Stimulated activated naive CD4-positive, alpha-beta T cell treated with Interleukin-2 at 50 U/mL for 16 hours (primary cell): ENCODE results near the gene CRYBB2.
"Not testable (repeated sequence)": the region's sequence is repeated elsewhere in the genome, so short reads cannot be mapped to it uniquely, and the experiment has no call there.

Source experiments
- DNase-seq: peaks from one replicate; lab custom pipeline; 2025; lab: John Stamatoyannopoulos, UW

The CRYBB2 gene

DNA sequence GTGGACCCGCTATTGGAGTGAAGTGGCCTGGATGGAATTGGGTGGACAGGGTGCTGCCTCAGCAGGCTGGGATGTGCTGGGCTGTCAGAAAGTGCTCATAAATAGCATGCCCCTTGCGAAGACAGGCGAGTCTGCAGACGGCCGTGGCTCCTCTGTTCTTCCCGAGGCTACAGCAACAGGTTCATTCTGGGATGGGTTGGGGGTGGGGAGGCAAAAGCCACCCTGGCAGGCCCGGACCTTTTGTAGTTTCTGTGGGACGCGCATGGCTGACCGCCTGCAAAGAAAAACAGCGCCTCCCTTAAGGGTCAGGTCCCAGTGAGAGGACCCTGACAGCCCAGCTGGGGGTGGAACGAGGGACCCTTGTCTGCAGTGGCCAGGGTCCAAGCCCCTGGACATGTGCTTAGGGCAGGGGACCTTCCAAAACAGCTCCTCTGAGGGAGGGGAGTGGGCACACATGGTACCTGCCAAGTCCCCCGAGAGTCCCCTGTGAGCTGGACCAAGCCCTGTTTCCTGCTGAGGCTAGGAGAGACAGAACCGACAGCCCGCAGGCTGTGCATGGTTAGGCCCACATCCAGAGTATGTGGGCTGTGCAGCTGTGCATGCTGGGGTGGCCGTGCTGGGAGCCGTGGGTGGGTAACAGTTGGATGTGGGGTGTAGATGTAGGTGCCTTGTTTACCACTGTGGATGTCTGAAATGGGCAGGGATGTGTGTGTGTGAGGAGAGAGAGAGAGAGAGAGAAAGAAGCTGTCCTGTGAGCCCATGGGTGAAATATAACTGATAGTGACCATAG is 19.5 kb upstream of the CRYBB2 start, which contains the start of gene CRYBB3:
TSS of gene CRYBB3 (plus strand) at position 128 of the 790 bp plus-strand sequence. CDS start 1,539 bp downstream, outside the sequence.
- DNase-seq, result no peak

DNA sequence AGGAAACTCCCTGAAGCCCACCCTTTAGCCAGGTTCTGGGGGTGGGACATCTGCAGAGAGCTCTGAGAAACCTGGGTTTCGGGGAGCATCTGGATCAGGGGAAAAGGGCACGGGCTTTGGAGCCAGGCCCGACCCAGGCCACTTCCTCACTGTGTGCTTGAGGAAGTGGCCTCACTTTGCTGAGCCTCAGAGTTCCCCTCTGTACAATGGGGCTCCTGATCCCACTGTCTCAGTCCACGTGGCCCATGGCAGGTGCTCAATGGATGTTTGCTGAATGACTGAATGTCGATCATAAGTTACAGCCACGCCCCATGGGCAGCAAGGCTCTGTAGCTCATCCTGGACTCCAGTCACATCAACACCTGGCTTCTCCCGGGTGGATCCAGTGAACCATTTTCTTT is 18.5 kb upstream of the CRYBB2 start:
- no peak for DNase-seq

DNA sequence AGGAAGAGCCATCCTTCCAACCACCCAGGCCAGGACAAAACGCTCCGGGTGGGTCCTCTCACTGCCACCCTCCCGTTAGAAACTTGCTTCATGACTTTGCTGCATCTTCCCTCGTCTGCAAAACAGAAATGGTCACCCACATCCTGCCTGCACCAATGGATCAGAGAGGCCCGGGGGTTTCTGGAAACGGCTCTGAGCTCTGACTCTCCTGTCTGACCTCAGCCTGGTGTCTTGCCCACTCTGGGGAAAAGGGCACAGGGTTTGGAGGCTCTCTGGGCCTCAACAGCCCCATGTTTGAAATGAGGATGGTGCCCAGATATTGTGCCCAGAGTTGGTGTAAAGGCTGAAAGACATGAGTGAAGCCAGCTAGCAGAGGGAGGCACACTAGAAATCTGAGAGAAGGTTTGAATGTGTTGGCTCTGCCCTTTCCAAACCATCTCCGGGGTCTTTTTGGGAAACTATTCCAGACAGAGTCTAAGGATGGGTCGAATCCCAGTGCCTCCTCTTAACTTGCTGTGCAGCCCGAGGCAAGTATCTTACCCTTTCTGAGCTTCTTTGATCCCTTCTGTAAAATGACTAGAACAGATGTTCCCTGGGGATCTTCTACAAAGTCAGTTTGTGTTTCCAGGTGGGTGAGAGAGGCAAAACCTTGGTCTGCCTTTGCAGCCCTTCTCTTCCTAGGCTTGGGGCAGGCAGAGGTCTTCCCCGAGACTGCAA is 17.7 kb upstream of the CRYBB2 start:
- no peak for DNase-seq

DNA sequence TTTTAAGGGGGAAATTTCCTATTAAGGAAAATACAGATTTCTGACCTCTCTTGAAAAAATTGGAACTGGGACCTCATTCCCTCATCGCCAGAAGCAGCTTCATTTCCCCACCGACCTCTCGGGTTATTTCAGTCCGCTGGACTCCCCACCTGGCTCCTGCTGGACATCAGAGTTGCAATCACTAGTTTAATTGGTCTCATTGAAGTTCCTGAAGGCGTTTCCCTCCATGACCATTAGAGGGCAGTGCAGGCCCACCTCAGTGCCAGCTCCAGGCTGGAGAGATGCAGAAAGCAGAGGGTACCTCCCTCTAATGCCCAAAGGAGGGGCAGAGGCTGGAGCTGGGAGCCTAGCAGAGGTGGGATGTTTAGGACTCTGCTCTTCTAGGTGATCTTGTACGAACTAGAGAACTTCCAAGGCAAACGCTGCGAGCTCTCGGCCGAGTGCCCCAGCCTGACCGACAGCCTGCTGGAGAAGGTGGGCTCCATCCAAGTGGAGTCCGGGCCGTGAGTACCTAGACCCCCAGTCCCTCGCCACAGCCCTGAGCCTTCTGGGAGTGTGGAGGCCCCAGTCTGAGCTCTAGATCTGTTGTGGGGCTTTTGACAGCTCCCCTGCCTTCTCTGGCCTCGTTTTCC is 17.0 kb upstream of the CRYBB2 start:
- DNase-seq, result no peak

DNA sequence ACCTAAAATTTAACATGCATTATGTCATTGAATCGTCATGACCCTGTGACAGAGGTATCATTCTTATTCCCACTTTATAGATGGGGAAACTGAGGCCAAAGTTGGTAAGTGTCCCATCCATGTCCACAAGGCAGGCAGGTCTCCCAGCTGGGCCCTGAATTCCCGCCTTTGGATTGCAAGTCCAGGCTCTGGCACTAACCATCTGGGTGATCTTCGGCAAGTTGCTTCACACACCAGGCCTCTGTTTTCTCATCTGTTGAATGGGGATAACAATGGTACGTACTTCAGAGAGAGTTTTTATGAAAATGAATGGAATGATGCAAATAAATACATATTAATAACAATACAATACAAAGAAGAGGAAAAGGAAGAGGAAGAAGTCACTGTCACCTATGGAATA is 16.4 kb upstream of the CRYBB2 start:
- no peak for DNase-seq

DNA sequence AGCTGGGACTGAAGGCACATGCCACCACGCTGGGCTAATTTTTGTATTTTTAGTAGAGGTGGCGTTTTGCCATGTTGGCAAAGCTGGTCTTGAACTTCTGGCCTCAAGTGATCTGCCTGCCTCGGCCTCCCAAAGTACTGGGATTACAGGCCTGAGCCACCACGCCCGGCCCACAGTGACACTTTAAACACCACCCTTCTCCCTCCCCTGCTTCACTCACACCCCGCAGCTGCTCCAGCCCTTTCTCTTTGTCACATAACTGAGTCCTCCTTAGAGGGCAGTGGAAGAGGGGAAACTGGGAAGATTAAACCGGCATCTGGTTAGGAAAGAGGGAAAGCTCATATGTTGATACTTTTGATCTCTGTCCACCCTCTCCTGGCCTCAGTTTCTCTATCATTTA is 14.9 kb upstream of the CRYBB2 start:
- not testable (repeated sequence) for DNase-seq

DNA sequence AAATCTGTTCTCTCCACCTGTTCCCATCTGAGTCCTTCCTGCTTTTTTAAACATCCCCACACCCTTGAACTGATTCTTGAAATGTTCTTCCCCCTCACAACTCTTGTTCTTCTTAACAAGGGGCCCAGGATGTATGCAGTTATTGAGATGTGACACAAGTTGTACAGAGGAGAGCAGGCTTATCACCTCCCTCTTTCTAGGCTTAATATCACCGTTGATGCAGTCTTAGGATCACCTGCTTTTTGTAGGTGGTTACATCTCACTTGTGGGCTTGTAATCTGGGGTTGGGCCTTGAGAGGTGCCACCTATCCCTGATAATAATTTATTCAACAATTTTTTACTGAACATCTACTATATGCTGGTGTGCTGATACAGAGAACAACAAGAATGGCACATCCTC is 13.6 kb upstream of the CRYBB2 start:
- no peak for DNase-seq

DNA sequence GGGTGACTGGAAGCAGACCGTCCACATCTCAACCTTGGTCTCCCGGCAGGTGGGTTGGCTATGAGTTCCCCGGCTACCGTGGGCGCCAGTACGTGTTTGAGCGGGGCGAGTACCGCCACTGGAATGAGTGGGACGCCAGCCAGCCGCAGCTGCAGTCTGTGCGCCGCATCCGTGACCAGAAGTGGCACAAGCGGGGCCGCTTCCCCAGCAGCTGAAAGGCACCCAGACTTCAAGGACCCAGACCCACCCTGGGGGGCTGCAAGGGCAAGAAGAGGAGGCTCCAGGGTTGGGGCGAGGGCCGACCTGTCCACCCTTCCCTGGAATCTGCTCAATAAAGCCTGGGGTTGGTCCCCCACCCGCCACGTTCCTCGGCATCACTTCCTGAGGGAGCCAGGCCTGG is 12.4 kb upstream of the CRYBB2 start:
- no peak for DNase-seq

DNA sequence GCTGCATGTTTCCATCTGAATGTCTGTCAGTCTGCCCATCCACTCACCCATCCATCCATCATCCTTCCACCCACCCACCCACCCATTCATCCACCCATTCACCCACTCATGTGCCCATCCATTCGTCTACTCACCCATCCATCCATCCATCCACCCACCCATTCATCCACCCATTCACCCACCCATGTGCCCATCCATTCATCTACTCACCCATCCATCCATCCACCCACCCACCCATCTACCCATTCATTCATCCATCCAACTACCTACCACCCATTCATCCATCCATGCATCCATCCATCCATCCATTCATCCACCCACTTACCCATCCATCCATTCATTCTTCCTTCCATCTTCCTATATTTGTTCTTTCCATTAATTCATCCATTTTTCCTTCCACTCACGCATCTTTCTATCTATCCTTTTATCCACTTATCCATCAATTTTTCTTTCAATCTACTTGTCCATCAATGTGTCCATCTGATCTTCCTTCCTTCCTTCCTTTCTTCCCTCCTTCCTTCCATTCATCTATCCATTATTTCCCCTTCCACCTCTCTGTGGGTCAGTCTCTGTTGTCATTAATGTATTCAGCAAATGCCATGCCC is 11.8 kb upstream of the CRYBB2 start:
- no peak for DNase-seq

DNA sequence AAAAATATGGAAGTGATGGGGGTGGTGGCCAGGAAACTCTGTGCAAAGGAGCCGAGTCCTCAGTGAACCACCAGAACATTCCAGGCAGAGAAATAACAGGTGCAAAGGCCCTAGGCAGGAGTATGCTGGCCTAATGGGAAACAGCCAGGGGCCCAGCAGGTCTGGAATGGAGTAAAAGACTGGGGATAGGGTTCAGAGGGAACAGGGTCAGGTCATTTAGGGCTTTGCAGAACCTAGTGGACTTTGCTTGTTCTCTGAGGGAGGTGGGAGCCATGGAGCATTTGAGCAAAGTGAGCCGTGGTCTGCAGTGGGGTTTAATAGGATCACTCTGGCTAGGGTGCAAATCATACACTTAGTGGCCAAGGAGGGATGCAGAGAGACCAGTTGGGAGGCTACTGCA is 11.1 kb upstream of the CRYBB2 start:
- no peak for DNase-seq

DNA sequence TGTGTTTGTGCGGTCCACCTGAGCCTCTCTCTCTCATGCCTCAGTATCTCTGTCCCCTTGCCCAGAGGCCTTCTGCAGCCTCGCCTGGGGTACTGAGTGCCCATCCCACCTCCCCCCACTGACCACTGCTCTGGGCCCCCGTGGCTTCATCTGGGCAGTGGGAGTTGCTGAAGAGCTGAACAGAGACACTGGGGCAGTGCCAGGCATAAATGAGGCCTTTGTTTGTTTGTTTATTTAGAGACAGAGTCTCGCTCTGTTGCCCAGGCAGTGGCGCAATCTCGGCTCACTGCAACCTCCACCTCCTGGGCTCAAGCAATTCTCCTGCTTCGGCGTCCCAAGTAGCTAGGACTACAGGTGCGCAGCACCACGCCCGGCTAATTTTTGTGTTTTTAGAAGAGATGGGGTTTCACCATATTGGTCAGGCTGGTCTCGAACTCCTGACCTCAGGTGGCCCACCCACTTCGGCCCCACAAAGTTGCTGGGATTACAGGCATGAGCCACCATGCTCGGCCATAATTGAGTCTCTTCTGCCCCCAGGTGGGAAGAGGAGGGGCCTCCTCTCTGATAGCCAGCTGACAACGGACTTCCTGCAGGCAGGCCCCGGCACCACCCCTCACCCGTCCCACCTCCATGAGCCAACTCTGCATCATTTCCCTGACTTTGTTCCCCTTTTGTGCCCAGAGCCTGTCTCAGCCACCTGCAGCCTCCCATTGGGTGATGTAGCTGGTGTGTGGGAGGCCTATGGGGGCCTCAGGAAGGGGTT is 10.5 kb upstream of the CRYBB2 start:
- no peak for DNase-seq

DNA sequence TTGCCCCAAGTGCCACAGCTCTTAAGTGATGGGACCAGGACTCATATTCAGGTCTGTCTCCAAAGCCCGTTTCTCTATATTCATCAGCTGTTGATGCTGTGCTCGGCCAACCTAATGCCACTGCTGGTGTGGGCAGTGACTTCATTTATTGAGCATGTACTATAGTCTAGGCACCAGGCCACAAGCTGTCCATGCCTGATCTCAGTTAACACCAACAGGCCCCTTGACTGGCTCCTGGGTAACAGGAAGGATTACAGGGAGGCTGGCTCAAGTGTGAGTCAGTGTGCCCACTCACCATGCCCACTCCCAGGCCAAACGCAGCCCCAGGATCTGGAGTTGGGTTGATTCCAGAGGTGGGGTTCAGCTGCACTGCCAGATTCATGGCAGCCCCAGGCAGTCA is 8.6 kb upstream of the CRYBB2 start:
- DNase-seq, result no peak

DNA sequence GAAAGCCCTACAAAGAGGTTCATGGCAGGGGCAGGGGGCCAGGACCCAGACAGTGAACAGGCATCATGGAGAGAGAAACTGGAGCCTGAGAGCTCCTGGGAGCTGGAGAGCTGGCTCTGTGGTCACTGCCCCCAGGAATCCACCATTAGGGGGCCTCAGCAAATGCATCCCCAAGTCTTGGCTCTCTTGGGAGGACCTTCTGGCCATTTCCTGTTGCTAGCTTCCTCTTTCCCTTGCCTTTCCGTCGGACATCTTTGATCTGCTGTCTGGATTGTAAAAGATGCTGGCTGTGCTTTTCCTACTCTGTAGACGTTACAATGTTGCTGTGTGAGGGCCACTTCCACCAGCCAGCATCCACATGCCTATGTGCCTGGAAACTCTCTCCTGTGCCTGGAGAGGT is 7.1 kb upstream of the CRYBB2 start:
- no peak for DNase-seq

DNA sequence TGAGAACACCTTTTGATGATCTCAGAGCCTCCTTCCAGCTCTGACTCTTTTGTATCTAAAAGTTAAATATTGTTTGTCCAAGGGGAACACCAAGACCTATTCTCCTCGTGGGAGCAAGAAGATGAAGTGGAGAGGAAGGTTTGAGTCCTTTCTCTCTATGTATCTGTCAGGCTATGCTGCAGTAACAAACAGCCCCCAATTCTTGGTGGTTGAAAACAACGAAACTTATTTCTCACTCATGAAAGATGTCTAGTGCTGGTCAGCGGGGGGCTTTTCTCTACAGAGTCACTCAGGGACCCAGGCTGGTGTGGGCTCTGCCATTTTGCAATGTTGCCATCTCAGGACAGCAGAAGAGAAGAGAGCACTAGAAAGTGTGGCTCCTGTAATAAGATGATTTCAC is 6.2 kb upstream of the CRYBB2 start:
- no peak for DNase-seq

DNA sequence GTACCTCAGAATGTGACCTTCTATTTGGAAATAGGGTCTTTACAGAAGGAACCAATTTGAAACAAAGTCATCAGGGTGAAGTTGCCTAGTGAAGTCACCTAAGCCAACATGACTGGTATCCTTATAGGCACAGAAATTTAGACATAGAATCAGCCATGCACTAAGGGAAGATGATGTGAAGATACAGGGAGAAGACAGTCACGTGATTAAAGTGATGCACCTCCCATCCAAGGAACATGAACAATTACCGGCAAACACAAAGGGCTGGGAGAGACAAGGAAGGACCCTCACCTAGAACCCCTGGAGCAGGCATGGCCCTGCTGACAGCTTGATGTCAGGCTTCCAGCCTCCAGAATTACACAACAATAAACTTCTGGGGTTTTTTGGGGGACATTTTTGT is 3.2 kb upstream of the CRYBB2 start:
- DNase-seq, result no peak

DNA sequence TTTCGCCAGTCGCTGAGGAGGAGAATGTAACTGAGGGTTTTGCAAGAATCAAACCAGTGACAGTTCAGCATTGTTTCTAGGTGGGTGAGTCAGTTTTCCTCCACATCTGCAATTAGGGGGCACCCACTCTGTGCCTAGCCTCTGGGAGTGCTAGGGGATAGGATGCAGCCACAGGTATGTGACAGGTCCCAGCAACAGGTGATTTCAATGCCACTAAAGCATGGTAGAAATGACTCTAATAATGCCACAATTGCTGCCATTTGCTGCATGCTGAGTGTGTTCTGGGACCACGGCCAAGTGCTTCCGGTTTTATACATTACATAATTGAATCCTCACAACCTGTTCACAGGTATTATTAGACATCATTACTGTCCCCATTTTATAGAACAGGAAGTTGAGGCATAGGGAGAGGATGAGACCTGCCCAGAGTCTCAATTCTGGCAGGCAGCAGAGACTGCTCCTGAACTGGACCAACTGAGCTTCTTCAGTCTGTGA is 556 bp downstream of the CRYBB2 start:
- no peak for DNase-seq

DNA sequence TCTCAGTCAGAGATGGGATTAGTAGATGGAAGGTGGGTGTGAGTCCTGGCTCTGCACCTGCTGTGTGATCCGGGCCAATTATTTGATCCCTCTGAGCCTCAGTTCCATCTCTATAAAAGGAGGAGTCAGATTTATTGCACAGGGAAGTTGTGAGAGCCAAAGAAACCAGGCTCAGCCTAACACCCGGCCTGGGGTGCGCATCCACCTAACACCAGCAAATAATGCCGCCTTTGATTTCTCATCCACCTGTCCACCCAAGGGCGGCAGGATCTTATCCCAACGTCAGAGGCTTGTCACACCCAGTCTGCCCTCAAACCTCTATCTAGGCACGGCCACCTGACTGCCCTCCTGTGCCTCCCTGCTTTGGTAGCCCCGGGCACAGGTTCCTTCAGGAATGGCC is 2.4 kb downstream of the CRYBB2 start:
- no peak for DNase-seq

DNA sequence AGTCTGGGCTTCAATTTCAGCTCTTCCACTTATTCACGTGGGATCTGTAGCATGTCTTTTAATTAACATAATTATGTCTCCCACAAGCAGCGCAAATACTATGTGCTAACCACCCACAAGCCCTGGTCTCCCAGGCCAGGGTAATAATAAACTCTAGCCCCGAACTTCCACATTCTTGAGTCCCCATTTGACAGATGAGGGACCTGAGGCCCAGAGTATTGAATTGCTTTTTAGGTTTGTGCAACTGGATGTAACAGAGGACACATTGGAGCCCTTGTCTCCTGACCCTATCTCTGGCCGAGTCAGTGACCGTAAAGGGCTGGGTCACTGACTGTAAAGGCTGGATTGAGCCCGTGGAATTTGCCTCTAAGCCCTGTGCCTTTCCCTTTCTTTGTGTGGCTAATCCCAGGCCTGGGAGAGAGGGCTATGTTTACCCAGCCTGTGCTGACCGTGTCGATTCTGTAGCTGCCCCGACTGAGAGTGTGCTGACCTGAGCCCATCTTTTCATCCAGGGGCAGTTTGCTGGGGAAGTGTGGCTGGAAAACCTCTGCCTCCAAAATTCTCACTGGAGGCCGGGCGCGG is 3.9 kb downstream of the CRYBB2 start:
- no peak for DNase-seq

DNA sequence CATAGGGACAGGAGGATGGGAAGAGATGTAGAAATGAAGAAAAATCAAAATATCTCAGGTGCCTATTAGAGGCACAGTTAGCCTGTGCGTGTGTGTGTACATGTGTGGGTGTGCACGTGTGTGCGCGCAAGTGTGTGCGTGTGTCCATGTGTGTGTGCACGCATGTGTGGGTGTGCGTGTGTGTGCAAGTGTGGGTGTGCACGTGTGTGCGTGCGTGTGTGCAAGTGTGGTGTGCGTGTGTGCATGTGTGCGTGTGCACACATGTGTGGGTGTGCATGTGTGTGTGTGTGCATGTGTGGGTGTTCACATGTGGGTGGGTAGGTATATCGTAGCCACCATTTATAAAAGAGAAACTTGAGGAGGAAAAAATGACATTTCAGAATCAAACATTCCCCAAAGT is 9.4 kb downstream of the CRYBB2 start:
- DNase-seq, result no peak

DNA sequence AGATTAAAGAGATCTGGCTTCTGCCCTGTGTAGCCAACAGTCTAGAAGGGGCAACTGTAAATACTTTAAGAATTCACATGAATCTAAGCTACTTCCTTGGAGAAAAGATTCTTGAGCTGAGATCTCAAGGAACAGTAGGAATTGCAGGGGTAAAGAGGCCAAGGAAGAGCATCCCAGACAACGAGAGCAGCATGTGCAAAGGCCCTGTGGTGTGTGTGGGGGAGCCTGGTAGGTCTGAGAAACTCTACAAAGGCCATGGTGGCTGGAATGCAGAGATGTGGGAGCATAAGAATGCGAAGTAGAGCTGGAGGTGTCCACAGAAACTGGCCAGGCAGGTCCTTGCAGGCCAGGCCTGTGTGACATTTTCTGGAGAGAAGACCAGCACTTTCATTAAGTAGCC is 11.3 kb downstream of the CRYBB2 start:
- not testable (repeated sequence) for DNase-seq

DNA sequence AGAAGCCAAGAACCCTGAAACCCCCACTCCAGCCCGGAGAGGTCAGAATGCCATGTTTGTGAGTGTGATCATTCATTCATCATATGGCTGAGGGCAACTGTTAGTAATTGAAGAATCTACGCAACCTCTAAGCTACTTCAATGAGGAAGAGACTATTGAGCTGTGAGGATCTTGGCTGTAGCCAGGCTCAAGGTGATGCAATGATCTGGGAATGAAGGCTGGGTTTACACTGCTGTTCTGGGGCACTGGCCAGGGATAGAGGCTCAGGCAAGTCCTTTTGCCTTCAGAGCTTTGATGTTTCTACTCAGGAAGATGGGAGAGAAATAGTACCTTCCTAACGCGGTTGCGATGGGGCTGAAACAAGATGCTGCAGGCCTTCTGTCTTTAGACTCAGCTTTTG is 12.9 kb downstream of the CRYBB2 start:
- DNase-seq, result no peak
